ENCODE data around the gene NUFIP1.

DNA sequence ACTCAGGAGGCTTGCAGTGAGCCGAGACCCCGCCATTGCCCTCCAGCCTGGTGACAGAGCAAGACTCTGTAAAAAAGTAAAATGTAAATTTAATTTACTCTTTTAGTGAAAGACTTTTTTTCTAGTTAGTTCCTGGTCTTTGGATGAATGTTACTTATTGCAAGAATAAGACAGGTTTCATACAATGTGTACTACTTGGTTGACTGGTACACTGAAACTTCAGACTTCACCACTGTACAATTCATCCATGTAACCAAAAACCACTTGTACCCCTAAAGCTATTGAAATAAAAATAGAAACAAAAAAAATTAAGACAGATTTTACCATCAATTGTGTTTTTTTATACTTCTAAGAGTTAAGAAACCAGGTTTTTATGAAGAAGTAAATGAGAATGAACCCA lies 35.6 kb upstream of the NUFIP1 start:
- TF ChIP-seq CTCF (conservative IDR thresholded peaks at IDR 0.05 in 1 of 2, IDR thresholded peaks at IDR 0.05 in 1 of 2; ENCODE audit: low read depth in 1 of 2, low read length in 2 of 2) (no peak), EZH2 (IDR thresholded peaks at IDR 0.05; ENCODE audit: low read length, missing control alignments) (no peak)

Measured in fibroblast of lung (primary cell).